HK-2 (cell line): ENCODE results near the gene FOXP1.
"Not testable (repeated sequence)": the region's sequence is repeated elsewhere in the genome, so short reads cannot be mapped to it uniquely, and the experiment has no call there.

Experiments used
- DNase-seq: peaks from one replicate; pipeline ENCODE4 v3.0.0-alpha.2; 2018; ENCODE audit not compliant: unreplicated experiment

FOXP1 gene

DNA sequence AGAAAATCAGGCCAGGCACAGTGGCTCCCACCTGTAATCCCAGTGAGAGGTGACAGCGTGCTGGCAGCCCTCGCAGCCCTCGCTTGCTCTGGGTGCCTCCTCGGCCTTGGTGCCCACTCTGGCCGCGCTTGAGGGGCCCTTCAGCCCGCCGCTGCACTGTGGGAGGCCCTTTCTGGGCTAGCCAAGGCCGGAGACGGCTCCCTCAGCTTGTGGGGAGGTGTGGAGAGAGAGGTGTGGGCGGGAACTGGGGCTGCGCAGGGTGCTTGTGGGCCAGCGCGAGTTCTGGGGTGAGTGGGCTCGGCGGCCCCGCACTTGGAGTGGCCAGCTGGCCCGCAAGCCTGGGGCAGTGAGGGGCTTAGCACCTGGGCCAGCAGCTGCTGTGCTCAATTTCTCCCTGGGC, 252.6 kb downstream of the FOXP1 start:
- no peak for DNase-seq

DNA sequence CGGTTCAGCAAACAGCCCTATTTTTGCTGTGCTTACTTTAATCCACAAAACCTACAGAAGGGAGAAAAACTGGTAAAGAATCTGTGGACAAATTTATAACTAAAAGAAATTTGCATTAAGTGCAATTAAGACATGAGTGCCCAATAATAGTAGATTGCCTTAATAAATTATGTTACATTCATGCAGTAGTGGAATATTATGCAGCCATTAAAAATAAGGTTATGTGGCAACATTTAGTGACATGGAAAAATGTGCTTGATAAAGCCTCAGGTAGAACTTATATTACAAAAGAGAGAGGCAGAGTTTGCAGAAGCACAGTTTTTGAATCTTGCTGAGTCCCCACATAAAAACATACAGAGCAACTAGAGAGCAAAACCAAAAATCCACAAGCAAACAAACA, 253.0 kb downstream of the FOXP1 start:
- DNase-seq, result no peak

DNA sequence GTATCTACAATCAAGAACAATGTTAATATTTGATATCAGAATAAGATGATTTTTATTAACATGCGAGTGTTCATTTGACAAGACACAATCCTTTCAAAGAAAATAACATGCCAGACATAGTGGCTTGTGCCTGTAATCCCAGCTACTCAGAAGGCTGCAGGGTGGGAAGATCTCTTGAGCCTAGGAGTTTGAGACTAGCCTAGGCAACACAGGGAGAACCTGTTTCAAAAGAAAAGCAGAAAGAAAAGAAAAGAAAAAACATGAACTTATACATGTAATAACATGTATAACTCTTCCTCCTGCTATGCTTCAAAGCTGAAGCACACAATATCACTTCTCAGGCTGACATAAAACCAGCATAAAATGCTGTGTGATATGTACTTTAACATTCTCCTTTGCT, 253.7 kb downstream of the FOXP1 start:
- no peak for DNase-seq

DNA sequence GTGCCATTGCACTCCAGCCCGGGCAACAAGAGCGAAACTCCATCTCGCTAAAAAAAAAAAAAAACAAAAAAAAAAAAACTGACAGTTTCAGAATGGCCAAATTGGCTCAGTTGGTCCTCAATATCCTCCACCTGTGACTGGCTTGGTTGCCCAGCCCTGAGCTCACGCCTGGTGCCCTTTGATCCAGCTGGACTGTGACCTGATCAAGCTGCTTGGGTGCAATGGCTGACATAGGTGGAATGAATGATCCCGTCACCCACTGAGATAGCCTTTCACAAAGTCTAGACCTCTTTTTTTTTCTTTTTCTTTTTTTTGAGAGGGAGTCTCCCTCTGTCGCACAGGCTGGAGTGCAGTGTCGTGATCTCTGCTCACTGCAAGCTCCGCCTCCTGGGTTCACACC, 254.6 kb downstream of the FOXP1 start:
- DNase-seq, result no peak

DNA sequence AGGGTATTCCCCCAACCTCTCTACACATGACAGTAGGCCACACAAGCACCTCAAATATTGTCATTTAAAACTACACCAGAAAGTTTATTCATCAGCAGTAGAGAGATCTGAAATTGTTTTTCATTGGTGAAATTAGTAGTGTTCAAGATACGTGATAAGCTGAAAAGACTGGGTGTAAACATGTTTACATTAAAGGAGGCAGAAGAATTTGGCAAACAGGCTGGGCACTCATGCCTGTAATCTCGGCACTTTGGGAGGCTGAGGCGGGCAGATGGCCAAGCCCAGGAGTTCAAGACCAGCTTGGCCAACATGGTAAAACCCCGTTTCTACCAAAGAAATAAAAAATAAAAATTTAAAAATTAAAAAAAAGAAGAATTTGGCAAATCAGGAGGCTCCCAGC, 255.6 kb downstream of the FOXP1 start:
- DNase-seq, result no peak

DNA sequence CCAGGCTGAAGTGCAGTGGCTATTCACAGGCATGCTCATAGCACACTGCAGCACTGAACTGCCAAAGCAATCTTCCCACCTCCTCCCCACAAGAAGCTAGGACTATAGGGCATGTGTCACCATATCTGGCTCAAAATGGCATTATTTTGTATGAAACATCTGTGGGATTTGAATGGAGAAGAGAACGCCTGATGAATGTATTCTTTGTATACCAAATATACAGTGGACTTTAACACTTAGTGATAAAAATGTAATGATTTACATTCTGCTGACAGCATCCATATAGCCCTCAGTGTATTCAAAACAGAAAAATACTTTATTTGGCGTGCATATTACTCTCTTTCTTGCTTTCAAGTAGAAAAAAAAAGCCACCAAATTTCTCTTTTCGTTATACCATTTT, 257.8 kb downstream of the FOXP1 start:
- DNase-seq, result no peak

DNA sequence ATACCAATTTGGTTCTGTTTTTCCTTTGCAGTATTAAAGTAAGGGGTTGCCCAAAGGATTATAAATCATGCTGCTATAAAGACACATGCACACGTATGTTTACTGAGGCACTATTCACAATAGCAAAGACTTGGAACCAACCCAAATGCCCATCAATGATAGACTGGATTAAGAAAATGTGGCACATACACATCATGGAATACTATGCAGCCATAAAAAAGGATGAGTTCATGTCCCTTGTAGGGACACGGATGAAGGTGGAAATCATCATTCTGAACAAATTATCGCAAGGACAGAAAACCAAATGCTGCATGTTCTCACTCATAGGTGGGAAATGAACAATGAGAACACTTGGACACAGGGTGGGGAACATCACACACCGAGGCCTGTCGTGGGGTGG, 259.3 kb downstream of the FOXP1 start:
- not testable (repeated sequence) for DNase-seq

DNA sequence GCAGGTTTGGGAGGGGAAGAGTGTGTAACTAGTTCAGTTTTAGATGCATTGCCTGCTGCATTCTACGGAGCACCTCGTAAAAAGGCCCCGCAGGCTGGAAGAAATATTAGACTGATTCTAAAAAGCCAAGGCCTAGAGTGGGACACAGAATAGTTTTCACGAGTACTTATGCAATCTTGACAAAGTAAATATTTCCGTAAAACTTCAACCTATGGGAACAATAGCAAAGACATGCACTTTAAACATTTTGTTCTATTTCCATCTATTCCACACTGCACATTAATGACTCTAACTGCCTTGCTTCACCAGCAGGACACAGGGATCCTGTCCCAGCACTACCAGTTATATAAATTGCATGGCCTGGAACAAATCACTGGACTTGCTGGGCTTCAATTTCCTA, 260.0 kb downstream of the FOXP1 start:
- DNase-seq, result no peak

DNA sequence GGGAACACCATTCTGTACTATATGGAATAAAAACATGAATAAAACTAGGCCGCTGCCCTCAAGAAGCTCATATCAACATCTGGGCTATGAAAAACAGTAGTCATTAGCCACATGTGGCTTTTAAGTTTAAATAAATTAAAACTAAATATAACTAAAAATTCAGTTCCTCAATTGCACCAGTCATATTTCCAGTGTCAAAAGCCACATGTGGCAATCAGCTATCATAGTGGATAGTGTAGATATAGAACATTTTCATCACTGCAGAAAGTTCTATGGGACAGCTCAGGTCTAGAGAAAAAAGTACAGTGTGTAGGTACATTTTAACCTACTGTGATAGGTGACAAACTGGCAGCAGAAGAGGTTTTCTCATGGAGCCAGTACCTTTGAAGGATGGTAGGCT, 261.4 kb downstream of the FOXP1 start:
- DNase-seq, result no peak

DNA sequence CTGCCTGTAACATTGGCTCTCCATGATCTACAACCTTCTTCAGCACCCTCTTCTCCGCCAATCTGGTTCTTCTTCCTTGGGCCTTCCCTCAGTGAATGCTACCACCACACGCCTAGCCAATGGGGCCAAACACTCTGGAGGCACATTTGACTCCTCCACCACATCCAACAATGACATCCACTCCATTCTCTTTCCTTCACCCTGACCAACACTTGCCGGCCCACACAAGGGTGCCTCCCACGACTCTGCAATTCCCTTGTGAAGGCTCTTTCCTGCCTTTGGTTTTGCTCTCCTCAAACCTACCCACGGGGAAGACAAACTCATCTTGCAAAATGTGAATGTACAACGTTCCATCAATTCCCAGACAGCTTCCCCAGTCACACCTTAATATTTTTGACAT, 263.8 kb downstream of the FOXP1 start:
- no peak for DNase-seq

DNA sequence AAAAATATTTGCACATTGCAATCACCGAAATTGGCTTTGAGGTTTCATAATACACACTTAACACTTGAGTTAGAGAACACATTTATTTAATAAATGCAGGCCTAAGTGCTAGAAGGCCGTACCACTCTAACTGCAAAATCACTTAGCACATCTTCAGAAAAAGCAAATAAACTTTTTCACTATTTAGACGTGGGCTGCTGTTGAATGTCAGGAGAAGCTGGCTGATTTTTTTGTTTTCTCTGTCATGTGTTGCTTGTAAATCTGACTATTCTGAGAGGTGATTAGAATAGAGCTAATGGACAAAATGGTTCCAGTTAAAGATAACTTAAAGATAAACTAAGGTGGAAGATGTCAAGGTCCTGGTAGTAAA, 265.1 kb downstream of the FOXP1 start:
- no peak for DNase-seq

DNA sequence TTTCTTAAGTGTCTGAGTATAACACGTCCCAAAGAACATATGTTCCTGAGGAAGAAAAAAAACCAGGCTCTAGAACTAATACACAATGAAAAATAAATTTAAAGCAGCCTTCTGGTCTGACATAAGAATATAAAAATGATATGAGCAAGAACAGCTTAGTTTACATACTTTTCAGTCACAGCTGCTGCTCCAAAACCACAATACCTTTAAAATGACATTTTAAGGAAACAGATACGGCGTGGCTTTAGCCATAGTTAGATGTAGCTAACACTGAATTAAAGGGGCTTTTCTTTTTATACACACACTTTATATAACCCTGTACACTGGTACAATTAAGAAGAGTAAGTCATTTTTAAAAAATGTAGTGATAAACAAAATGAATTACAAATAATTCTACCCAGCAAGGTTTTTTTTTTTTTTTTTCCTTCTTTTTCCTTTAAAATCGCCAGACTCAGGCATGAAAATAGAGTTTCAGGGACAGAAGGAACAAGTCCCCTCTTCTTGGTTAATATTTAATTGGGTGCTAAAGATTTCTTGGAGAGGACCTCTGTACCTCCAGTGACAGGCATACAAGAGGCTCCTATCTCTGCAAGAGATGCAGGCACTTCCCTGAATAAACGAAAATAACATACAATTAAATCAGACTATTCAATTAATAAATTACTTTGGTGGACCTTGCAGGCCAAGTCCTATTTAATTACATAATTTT, 265.6 kb downstream of the FOXP1 start:
- DNase-seq, result no peak

DNA sequence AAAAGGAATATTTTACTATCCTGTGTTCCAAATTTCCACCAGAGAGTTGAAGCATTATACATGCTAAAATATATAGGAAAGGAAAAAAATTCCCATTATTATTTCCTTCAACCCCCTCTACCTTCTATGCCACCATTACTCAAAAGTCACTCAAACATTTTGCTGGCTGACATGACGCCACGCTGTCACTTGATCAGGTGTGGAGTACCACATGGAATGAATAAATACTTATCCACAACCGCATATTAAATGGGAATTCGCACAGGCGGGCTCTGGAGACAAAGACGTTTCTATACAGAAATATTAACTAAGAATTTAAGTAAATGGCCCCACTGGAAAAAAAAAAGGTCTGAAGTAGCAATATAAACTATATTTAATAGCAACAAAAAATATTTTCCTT, 266.4 kb downstream of the FOXP1 start:
- DNase-seq, result no peak

DNA sequence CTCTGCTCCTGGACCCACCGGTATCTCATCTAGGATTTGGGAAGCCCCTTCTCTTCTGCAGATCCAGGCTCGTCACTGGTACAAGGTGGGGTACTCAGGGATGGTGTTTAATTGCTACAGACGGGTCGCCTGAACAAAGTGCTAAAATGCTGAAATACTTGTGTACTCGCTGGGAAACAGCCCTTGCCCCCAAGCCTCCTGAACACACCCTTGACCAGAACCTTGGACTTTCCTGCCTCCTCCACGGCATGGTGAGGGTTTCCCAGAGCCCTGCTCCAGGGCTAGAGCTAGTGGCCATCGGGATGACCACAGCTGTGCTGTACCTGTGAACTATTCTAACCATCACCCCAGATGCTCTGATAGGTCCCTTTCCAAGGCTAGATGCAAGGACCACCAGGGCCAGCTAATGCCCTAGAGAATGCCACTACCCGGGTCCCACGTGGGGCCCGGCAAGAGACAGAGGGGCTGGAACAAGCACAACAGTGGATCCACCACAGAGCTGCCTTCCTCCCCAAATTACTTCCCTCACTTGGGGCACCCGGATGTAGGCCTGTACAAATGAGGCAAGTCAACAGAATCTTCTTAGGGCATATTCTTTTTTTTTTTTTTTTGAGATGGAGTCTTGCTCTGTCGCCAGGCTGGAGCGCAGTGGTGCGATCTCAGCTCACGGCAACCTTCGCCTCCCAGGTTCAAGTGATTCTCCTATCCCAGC, 267.3 kb downstream of the FOXP1 start:
- no peak for DNase-seq

DNA sequence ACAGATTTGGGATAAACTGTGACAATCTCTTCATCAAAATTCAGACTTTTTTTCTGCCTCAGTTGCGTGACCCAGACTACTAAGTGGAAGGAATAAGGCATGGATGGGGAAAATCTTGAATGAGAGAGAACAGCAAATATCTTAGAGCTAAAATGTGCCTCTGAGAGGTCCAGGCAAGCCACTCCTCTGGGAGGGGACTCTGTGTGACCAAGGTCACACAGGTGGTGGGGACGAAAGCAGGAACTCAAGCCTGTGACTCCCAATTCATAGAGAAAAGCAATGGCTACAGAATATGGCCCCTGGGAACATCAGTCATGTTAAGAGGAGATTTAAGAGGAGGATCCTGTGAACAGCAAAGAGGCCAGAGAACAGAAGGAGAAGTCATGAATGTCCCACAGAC, 268.1 kb downstream of the FOXP1 start:
- DNase-seq, result no peak

DNA sequence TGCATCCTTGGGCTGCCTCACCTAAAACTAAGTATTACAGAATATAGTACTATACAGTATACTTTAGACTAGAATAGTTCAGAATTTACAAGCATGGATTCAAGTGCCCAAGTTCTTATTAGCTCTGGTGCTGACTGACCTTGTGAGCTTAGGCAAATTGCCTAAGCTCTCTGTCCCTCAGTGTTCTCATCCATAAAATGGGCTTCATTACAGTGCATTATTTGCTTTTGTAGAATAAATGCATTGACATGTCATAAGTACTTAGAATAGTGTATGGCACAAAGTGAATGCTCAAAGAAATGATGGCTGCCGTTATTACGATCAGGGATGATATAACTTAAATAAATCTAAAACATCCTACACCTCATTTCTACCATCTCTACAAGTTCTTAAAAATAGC, 269.7 kb downstream of the FOXP1 start:
- DNase-seq, result no peak

DNA sequence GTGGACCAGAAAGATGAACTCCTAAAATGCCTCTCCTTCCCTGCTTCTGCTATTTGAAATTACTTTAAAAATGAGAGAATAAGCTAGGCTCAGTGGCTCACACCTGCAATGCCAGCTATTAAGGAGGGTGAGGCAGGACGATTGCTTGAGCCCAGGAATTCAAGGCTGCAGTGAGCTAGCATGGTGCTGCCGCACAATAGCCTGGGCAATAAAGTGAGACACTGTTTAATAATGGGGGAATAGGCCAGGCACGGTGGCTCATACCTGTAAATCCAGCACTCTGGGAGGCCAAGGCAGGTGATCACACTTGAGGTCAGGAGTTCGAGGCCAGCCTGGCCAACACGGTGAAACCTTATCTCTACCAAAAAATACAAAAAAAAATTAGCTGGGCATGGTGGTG, 271.1 kb downstream of the FOXP1 start:
- no peak for DNase-seq

DNA sequence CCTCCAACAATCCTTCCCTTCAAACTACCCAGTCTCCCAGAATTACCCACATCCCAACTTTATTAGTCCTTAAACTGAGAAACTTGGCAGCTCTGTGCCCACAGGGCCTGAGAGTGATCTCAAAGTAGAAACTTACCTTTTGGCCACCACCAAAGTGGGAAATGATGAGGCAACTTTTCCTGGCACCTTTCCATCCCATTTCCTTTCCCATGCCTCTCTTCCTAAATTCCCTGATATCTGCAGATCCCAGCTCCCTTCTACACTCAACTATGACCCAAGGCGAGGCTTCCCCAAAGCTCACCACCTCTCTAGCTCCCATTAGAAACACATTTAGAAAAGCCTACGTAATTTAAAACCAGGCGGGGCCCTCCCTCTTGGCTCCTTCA, 271.9 kb downstream of the FOXP1 start:
- no peak for DNase-seq

DNA sequence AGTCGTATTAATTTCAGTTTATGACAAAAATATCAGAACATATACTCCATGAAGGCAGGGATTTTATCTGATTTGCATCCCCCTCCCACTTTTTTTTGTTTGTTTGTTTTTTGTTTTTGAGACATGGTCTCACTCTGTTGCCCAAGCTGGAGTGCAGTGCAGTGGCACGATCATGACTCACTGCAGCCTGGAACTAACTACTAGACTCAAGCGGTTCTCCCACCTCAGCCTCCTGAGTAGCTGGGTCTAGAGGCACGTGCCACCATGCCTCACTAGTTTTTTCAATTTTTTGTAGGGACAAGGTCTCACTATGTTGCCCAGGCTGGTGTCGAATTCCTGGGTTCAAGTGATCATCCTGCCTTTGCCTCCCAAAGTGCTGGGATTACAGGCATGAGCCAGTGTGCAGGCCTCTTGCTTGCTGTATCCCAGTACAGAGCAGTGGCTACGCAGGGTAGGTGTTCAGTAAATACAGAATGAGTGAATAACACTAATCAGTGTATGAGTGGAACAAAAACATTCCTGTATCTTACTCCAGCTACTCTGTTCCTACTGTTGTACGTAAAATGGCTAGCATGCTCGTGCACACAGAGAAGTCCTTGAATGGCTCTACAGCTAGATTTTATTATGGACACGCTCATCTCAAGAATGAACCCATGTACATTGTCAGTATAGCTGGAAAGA, 272.4 kb downstream of the FOXP1 start:
- DNase-seq, result no peak

DNA sequence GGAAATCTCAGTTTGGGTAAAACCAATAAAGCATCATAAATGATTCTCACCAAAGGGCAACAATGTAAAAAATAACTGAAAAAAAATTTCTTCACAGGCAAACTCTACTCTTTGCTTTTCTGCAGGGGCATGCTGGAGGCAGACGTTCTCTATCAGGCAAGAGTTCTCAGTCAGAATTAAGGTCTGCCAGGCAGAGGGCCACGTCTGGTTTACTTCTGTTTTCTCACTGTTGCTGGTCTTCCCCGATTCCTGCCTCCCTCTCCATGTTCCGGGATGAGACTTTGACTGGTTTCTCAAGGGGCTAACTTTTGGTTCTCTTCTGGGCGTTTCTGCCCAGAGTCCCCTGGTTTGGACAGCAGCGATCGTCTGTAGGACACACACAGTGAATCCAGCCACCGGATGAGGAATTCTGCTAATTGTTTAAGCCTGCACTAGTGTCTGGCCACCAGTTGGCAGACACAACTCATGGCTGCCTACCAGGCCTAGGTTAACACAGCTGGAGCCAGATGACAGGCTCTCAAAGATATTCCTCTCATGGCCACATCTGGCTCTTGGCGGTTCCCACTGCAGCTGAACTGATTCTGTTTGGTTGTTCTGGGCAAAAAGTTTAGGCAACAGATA, 273.1 kb downstream of the FOXP1 start:
- DNase-seq, result no peak

DNA sequence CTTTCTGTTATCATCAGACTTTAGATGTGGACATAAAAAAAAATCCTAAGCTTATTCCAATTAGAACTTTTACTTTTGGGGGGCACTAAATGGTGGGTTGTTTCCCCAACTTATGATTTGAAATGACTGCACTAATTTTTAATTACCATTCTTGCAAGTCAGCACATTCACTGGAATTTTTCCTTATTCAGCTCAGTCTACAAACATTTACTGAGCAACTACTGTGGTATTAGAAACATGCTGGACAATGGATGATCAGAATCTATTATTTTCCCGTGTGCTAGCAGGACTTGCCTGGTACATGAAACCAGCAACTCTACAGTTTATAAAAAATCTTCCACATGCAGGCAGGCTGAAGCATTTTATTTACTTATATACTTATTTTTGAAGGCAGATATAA, 273.6 kb downstream of the FOXP1 start:
- no peak for DNase-seq

DNA sequence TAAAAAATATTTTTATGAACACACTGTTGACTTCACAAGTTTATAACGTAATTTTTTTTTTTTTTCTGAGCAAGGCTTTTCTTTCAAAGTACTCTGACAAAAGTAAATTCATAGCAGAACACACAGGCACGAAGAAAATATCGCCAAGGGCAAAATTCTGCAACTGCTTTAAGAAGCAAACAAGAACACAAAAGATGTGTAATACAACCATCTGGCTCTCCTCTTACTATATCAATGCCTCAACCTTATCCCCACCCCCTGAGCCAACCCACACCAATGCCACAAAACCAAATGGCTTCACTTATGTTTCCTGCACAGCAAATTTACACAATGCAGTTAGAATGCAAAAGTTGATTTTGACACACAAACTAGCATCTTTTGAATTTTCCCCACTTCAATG, 274.2 kb downstream of the FOXP1 start:
- DNase-seq, result no peak

DNA sequence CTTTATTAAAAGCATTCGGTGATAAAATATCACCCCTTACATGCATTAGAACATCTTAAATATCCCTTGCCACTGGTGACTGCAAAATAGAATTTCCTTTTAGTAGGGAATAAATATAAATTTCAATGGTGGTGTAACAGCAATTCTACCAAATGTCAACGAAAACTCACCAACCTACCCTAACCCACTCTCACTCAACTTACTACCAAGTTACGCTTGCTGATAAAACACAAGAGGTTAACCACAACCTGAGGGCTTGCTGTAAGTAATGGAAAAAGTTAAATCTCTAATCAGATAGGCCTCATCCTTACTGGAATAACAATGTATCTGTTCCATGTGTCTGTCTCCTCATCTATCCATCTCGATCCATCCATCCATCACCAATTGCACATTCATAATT, 274.7 kb downstream of the FOXP1 start:
- no peak for DNase-seq
